GM12878 (cell line): ENCODE results near the gene WWOX. TPM values are rescaled to one million over a fixed set of nuclear protein-coding genes. Genes with fewer than 3 reads are reported as not detected.

ENCODE experiments used
- ATAC-seq: fragments of 200-7000 bp; cut with Tn5 transposase; 3 replicates; pipeline ENCODE4 v1.9.1; 2020; ENCODE audit warnings: mild to moderate bottlenecking, moderate library complexity
- BruUV-seq: library from RNA; stranded (reverse); fragments of 400-500 nt; replicated peaks from 2 replicates; lab custom pipeline; 2021; lab: Mats Ljungman, UMichigan
- CTCF ChIA-PET: fragments of 300-600 bp; sonication (Branson Sonifier 250); formaldehyde crosslinking; extraction: SDS; loops from one replicate; lab custom pipeline; 2021; ENCODE audit warnings: inconsistent platforms; lab: Yijun Ruan, JAX
- POLR2A ChIA-PET: fragments of 350-600 bp; formaldehyde crosslinking; extraction: SDS; loops from one replicate; lab custom pipeline; 2021; ENCODE audit warnings: inconsistent platforms; lab: Charles Lee
- RAD21 ChIA-PET: fragments of 300-600 bp; sonication (Branson Sonifier 250); formaldehyde crosslinking; loops from one replicate; lab custom pipeline; 2023; ENCODE audit warnings: antibody characterized with exemption; ENCODE audit not compliant: unreplicated experiment; lab: Charles Lee
- SMC1A ChIA-PET: fragments of 300-600 bp; sonication (Branson Sonifier 250); formaldehyde crosslinking; loops from one replicate; lab custom pipeline; 2023; ENCODE audit not compliant: unreplicated experiment, uncharacterized antibody; lab: Charles Lee
- DNase-seq: peaks from one replicate; pipeline ENCODE4 v3.0.0-alpha.2; 2011; ENCODE audit warnings: low read depth, low spot score
- FAIRE-seq: peaks from 3 replicates; lab custom pipeline; 2011; peaks lifted over from hg19 to GRCh38; lab: Jason Lieb, UNC
- H2AFZ ChIP-seq: 2 replicates; pipeline ENCODE4 v1.6.0; 2011; ENCODE audit warnings: low read depth, low read length, control low read depth; ENCODE audit not compliant: control insufficient read depth
- H3K27ac ChIP-seq: 2 replicates; pipeline ENCODE4 v1.5.1; 2011; ENCODE audit warnings: control low read depth; ENCODE audit not compliant: control insufficient read depth, insufficient read depth
- H3K27me3 ChIP-seq, 2 experiments: replicated peaks in 1 of 2; 2 replicates each; pipeline versions ENCODE4 v1.6.0 to v1.6.1; 2011; ENCODE audit warnings: low read length in 1 of 2; ENCODE audit not compliant: control insufficient read depth in 2 of 2, insufficient read depth in 2 of 2
- H3K36me3 ChIP-seq, 2 experiments: 2 replicates each; pipeline ENCODE4 v1.5.1; 2011; ENCODE audit warnings: low read length in 1 of 2; ENCODE audit not compliant: control insufficient read depth in 2 of 2, insufficient read depth in 2 of 2
- H3K4me1 ChIP-seq: 2 replicates; pipeline ENCODE4 v1.6.1; 2011; ENCODE audit warnings: mild to moderate bottlenecking, low read length, moderate library complexity, mixed read lengths; ENCODE audit not compliant: control insufficient read depth, insufficient read depth
- H3K4me2 ChIP-seq: 2 replicates; pipeline ENCODE4 v1.6.0; 2011; ENCODE audit warnings: control low read depth; ENCODE audit not compliant: control insufficient read depth, insufficient read depth
- H3K4me3 ChIP-seq: fragments of 200-600 bp; sonication (generic); 2 replicates; pipeline ENCODE4 v1.5.1; 2016
- H3K79me2 ChIP-seq: 2 replicates; pipeline ENCODE4 v1.6.0; 2011; ENCODE audit warnings: low read length; ENCODE audit not compliant: control insufficient read depth, insufficient read depth
- H3K9ac ChIP-seq: 2 replicates; pipeline ENCODE4 v1.8.0; 2011; ENCODE audit warnings: low read length, control low read depth, mixed read lengths; ENCODE audit not compliant: control insufficient read depth, insufficient read depth
- H3K9me3 ChIP-seq: replicated peaks from 3 replicates; pipeline ENCODE4 v1.5.1; 2011; ENCODE audit warnings: mild to moderate bottlenecking, low read length; ENCODE audit not compliant: control insufficient read depth, insufficient read depth
- H4K20me1 ChIP-seq: 2 replicates; pipeline ENCODE4 v1.6.0; 2011; ENCODE audit not compliant: control insufficient read depth, insufficient read depth
- CEBPB ChIP-seq, 2 experiments: fragments of 150-350 bp in 1 of 2; IDR thresholded peaks; 2 replicates each; pipeline ENCODE4 v1.6.1; 2012 to 2014; ENCODE audit warnings: low read depth in 2 of 2, low read length in 2 of 2, borderline replicate concordance in 1 of 2, inconsistent platforms in 1 of 2
- TBL1XR1 ChIP-seq: IDR thresholded peaks from 2 replicates; pipeline ENCODE4 v1.6.1; 2012; ENCODE audit warnings: low read depth, low read length, improper control_type of control experiment
- WGBS: methylation state at CpG from one replicate; pipeline ENCODE4 v1.1.6; 2016; ENCODE audit warnings: low lambda C conversion rate; ENCODE audit not compliant: insufficient replicate concordance, insufficient coverage; ENCODE audit errors: missing lambda C conversion rate; 5-methylcytosine and 5-hydroxymethylcytosine counted together
- in situ Hi-C: fragments of 300-500 bp; cut with MboI; formaldehyde crosslinking; loops from 9 replicates; pipeline ENCODE4 v1.14.3; 2018; ENCODE audit warnings: mixed read lengths
- intact Hi-C: fragments of 100-400 bp; cut with micrococcal nuclease; formaldehyde crosslinking; loops from one replicate; pipeline ENCODE4 v1.14.2; 2022; ENCODE audit not compliant: unreplicated experiment
- polyA plus RNA-seq, 11 experiments: library from polyadenylated mRNA; depleted of rRNA in 4 of 11; unstranded in 6 of 11; stranded (reverse) in 5 of 11; fragments of >200 nt; fragmentation: Nextera tagmentation in 4 of 11; fragmentation: Illumina TruSeq in 1 of 11; extraction: Ambion mirVana in 4 of 11; extraction: Trizol in 1 of 11; gene quantifications; 1 replicate in 1 of 11; 2 replicates in 10 of 11; pipeline versions ENCODE4 v1.2.1 to v1.2.3, GENCODE V29; 2011 to 2016; ENCODE audit warnings: inconsistent platforms in 2 of 11, missing spikeins in 2 of 11, low read depth in 1 of 11
- total RNA-seq, 4 experiments: library from RNA; depleted of rRNA in 3 of 4; stranded (reverse); fragments of >200 nt in 3 of 4; fragmentation: Illumina TruSeq in 1 of 4; extraction: Trizol in 1 of 4; gene quantifications; 2 replicates each; pipeline versions ENCODE4 v1.2.1 to v1.2.3, GENCODE V29; 2013 to 2021
- TF ChIP-seq, protein P1 (sequence below): IDR thresholded peaks from 2 replicates; pipeline ENCODE4 v1.6.1; 2011; ENCODE audit warnings: borderline replicate concordance, low read depth, mild to moderate bottlenecking, moderate library complexity, low read length; ENCODE audit not compliant: insufficient read depth, poor library complexity, severe bottlenecking
- TF ChIP-seq, protein P2 (sequence below): fragments of 450-650 bp; IDR thresholded peaks from 2 replicates; pipeline ENCODE4 v1.6.1; 2017; ENCODE audit warnings: borderline replicate concordance

WWOX gene
- total and polyA plus RNA-seq, 10 of the 15 experiments (the other 5 are each of a cell fraction or from before 2014, with no cell fraction given) = 2.8 to 24.4 (median 17.8) TPM

DNA sequence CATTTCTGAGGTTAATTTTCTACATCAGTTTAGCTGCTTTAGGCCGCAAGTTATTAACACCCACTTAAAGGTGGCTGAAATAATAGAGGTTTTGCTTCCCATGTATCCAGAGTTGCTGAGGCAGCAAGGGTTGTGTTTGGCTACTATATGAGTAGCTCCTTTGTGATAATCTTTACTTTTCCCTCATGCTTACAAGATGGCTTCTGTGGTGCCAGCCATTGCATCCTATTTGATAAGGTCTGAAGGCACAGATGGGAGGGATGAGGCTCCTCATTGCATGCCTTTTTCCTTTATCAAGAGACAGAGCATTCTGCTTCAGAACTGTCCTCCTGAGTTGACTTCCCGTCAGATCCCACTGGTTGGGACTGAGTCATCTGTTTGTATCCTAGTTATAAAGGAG is 340.2 kb downstream of the WWOX start:
- ChIA-PET POLR2A (no interaction called here), RAD21 (no interaction called here), CTCF (interaction anchor here (0.9 to 1.1 kb wide), 2 partner anchors 8 to 437 kb away, joined by 3 read pairs; no protein-coding TSS in a partner anchor), SMC1A (no interaction called here)
- no peak overlapping the region for H2AFZ ChIP-seq
- H3K27ac ChIP-seq = no peak overlapping the region
- H3K9me3 ChIP-seq = no peaks in the 10 kb centered on the region
- FAIRE-seq = no peak
- intact Hi-C loops = no loop called here
- H3K4me1 ChIP-seq = no peaks in the 10 kb centered on the region
- DNase-seq = no peak
- WGBS = 59% methylated on average over 2 of the region's 2 CpGs
- H3K79me2 ChIP-seq = no peaks in the 10 kb centered on the region
- no peak overlapping the region for H3K4me3 ChIP-seq
- no peaks in the 10 kb centered on the region for H3K27me3 ChIP-seq
- no peaks in the 10 kb centered on the region for H3K36me3 ChIP-seq
- no TSS peak for BruUV-seq
- TF ChIP-seq, protein P1, sequence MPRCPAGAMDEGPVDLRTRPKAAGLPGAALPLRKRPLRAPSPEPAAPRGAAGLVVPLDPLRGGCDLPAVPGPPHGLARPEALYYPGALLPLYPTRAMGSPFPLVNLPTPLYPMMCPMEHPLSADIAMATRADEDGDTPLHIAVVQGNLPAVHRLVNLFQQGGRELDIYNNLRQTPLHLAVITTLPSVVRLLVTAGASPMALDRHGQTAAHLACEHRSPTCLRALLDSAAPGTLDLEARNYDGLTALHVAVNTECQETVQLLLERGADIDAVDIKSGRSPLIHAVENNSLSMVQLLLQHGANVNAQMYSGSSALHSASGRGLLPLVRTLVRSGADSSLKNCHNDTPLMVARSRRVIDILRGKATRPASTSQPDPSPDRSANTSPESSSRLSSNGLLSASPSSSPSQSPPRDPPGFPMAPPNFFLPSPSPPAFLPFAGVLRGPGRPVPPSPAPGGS = no peak
- TF ChIP-seq, protein P2, sequence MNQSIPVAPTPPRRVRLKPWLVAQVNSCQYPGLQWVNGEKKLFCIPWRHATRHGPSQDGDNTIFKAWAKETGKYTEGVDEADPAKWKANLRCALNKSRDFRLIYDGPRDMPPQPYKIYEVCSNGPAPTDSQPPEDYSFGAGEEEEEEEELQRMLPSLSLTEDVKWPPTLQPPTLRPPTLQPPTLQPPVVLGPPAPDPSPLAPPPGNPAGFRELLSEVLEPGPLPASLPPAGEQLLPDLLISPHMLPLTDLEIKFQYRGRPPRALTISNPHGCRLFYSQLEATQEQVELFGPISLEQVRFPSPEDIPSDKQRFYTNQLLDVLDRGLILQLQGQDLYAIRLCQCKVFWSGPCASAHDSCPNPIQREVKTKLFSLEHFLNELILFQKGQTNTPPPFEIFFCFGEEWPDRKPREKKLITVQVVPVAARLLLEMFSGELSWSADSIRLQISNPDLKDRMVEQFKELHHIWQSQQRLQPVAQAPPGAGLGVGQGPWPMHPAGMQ = no peak
- TF ChIP-seq TBL1XR1 (no peak), CEBPB (IDR thresholded peaks at IDR 0.05; ENCODE audit: borderline replicate concordance in 1 of 2, low read depth in 2 of 2, low read length in 2 of 2) (no peak)
- H3K9ac ChIP-seq = no peak overlapping the region
- H3K4me2 ChIP-seq = no peak overlapping the region
- ATAC-seq = no peak
- in situ Hi-C loops = no loop called here
- no peaks in the 10 kb centered on the region for H4K20me1 ChIP-seq
